ENCODE results near the gene ACO1.

Gene ACO1

DNA sequence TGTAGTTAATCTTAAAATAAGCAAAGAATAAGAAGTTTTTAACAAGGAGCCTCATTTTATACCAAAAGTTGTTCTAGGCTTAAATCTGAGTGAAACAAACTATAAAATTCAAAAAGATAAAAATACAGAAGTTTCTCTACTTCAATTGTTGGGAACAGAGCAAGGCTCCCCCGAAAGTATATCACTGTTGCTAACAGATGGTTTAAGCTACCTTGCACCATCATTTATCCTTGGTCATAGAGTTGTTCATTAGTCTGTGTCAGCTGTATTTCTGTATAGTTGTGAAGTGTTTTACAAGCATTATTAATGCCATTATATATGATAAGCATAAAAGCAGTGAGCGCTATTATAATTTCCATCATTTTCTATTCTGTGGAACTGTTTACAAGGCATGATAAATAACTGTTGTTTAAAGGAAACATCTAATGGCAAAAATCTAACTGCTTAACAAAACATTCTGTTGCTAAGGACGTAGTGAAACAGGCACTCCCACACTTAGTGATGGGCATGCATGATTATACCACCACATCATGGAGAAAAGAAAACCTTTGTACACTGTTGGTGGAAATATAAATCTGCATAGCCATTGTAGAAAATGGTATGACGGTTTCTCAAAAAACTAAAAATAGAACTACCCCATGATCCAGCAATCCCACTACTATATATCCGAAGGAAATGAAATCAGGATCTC, 23.3 kb upstream of the ACO1 start:
- H3K4me3 ChIP-seq (replicated peaks; ENCODE audit: low read depth, low read length), result no peak overlapping the region
- no peak for DNase-seq (ENCODE audit: low read depth)
- no peak for TF ChIP-seq CTCF (IDR thresholded peaks at IDR 0.05; ENCODE audit: low read length, missing control alignments)

- TF ChIP-seq CTCF (IDR thresholded peaks at IDR 0.05; ENCODE audit: low read length, missing control alignments), result no peak
- H3K4me3 ChIP-seq (replicated peaks; ENCODE audit: low read depth, low read length), result no peak overlapping the region
- no peak for DNase-seq (ENCODE audit: low read depth)
Measured at GRCh38 chr9:32371279-32371678, 13.2 kb upstream of the ACO1 start.

GRCh38 chr9:32371679-32372078, 12.8 kb upstream of the ACO1 start:
- DNase-seq (ENCODE audit: low read depth), result no peak

GRCh38 chr9:32376285-32376684, 8.2 kb upstream of the ACO1 start:
- DNase-seq (ENCODE audit: low read depth), result no peak
- no peak for TF ChIP-seq CTCF (IDR thresholded peaks at IDR 0.05; ENCODE audit: low read length, missing control alignments)

More at GRCh38 chr9:32371679-32372078, 12.8 kb upstream of the ACO1 start:
- no peak for TF ChIP-seq CTCF (IDR thresholded peaks at IDR 0.05; ENCODE audit: low read length, missing control alignments)
- H3K4me3 ChIP-seq (replicated peaks; ENCODE audit: low read depth, low read length), result no peak overlapping the region

DNA sequence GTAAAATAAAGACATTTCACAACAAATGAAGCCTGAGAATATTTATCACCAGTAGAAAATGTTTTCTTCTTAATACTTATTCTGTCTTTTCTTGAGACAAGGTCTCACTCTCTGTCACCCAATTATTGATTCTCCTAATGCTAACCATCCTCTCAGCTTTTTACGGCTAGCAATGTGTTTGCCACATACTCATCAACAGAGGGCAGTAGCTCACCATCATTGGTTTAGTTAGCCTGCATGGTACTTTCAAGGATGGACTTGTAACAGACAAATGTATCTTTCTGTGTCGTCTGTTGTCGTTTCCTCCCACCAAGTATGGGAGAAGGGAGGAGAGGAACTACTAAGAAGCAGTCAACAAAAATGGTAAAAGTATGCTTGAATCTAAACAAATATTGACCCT, 5.9 kb upstream of the ACO1 start:
- peak; percentile 97 for TF ChIP-seq CTCF (IDR thresholded peaks at IDR 0.05; ENCODE audit: low read length, missing control alignments)
- DNase-seq (ENCODE audit: low read depth), result peak; percentile 86
- no peak overlapping the region for H3K4me3 ChIP-seq (replicated peaks; ENCODE audit: low read depth, low read length)

More at GRCh38 chr9:32376285-32376684, 8.2 kb upstream of the ACO1 start:
- no peak overlapping the region for H3K4me3 ChIP-seq (replicated peaks; ENCODE audit: low read depth, low read length)

GRCh38 chr9:32378993-32379729, 5.3 kb upstream of the ACO1 start:
- peak; percentile 92 for DNase-seq (ENCODE audit: low read depth)
- no peak overlapping the region for H3K4me3 ChIP-seq (replicated peaks; ENCODE audit: low read depth, low read length)
- TF ChIP-seq CTCF (IDR thresholded peaks at IDR 0.05; ENCODE audit: low read length, missing control alignments), result peak; percentile 88

Measured in fibroblast of pulmonary artery (primary cell).